Heart left ventricle (tissue), 16 donors: ENCODE measurements around the gene BRIP1. TPM values are rescaled to one million over a fixed set of nuclear protein-coding genes. Genes with fewer than 3 reads are reported as not detected.
"Not testable (repeated sequence)": the region's sequence is repeated elsewhere in the genome, so short reads cannot be mapped to it uniquely, and the experiment has no call there.

Experiments
- ATAC-seq, 4 donors: fragments of 200-7000 bp; cut with Tn5 transposase; one replicate each; pipeline ENCODE4 v1.9.1; 2020 to 2022; ENCODE audit warnings: moderate library complexity in 4 of 4, mild to moderate bottlenecking in 3 of 4, moderate number of reproducible peaks in 1 of 4
- DNase-seq, 5 donors: peaks; one replicate each; pipeline ENCODE4 v3.0.0-alpha.2; 2020
- H3K27ac ChIP-seq, 12 donors: fragments of 200-600 bp; sonication (generic) in 4 of 12; one replicate each; pipeline versions ENCODE4 v1.5.0 to v1.8.0; 2016 to 2022; ENCODE audit warnings: mild to moderate bottlenecking in 2 of 12
- H3K27me3 ChIP-seq, 9 donors: fragments of 200-600 bp; sonication (generic) in 2 of 9; one replicate each; pipeline versions ENCODE4 v1.5.1 to v1.8.0; 2016 to 2022; ENCODE audit warnings: mild to moderate bottlenecking in 3 of 9
- H3K36me3 ChIP-seq, 9 donors: fragments of 200-600 bp; sonication (generic) in 2 of 9; one replicate each; pipeline versions ENCODE4 v1.5.0 to v1.8.0; 2018 to 2022; ENCODE audit warnings: mild to moderate bottlenecking in 2 of 9
- H3K4me1 ChIP-seq, 12 donors: fragments of 200-600 bp; sonication (generic) in 4 of 12; one replicate each; pipeline versions ENCODE4 v1.5.0 to v1.8.0; 2016 to 2022; ENCODE audit warnings: mild to moderate bottlenecking in 3 of 12
- H3K4me3 ChIP-seq, 12 donors: fragments of 200-600 bp; sonication (generic) in 4 of 12; one replicate each; pipeline versions ENCODE4 v1.5.0 to v1.8.0; 2017 to 2022; ENCODE audit warnings: mild to moderate bottlenecking in 9 of 12, moderate library complexity in 4 of 12
- H3K9me3 ChIP-seq, 12 donors: fragments of 200-600 bp; sonication (generic) in 4 of 12; one replicate each; pipeline versions ENCODE4 v1.5.0 to v1.8.0; 2016 to 2022; ENCODE audit warnings: mild to moderate bottlenecking in 1 of 12
- CTCF ChIP-seq, 12 donors: fragments of 200-600 bp; sonication (generic) in 4 of 12; IDR thresholded peaks; one replicate each; pipeline versions ENCODE4 v1.5.0 to v1.8.0; 2018 to 2022; ENCODE audit warnings: antibody characterized with exemption in 12 of 12, mild to moderate bottlenecking in 5 of 12
- POLR2A ChIP-seq, 2 donors: fragments of 450-650 bp; IDR thresholded peaks; one replicate each; pipeline ENCODE4 v1.6.1; 2017; ENCODE audit warnings: antibody characterized with exemption in 2 of 2, mild to moderate bottlenecking in 2 of 2, moderate library complexity in 2 of 2
- WGBS, 4 donors: extraction: QIAGEN DNeasy Blood & Tissue Kit in 2 of 4; methylation state at CpG; one replicate each; pipeline versions ENCODE4 v1.1.5 to v1.1.7; 2013 to 2018; 5-methylcytosine and 5-hydroxymethylcytosine counted together
- intact Hi-C, 10 donors: fragments of 100-400 bp; cut with DNase I; formaldehyde crosslinking; loops; one replicate each; pipeline versions ENCODE4 v1.11.1 to v1.14.2; 2022
- polyA plus RNA-seq, 2 donors: library from polyadenylated mRNA; stranded (reverse); fragments of 200-250 nt; gene quantifications; one replicate each; pipeline ENCODE4 v1.2.3, GENCODE V29; 2013
- total RNA-seq, 9 donors: library from RNA; depleted of rRNA in 2 of 9; stranded (reverse); fragments of >200 nt in 2 of 9; fragmentation: NEBNext Ultra II Directional in 3 of 9; extraction: Animal tissue kit (Norgen Biotek cat#: 25700) in 3 of 9; gene quantifications; one replicate each; pipeline versions ENCODE4 v1.1.0 to v1.2.4, GENCODE V29; 2016 to 2023
- donor health status: ischemic (EF 13 %, LVEDD 7.1; RV severe dilation, severe dysfunction).
- donor health status: healthy with polysubstance abuse.
- donor health status: DM: no; HTN: yes; CAD: no.
- donor health status: DM: no; HTN: no; CAD: no.
- donor health status: ischemic (EF 25% LVEDD 6.9; RV normal size, moderate dysfunction).
- donor health status: ischemic (EF 25% LVEDD 5.7; RV mildly dilated, moderate dysfunction).
- donor health status: healthy.
- donor health status: DM: yes; HTN: yes; CAD: no.
- donor health status: ischemic (EF 35%, LVEDD 5.7; RV mildly dilated, moderate dysfunction).
- donor health status: nonischemic (EF 11% LVEDD 7.7; RV severe dilation, severe dysfunction).
- donor health status: DM: yes; HTN: yes; CAD: no.
- donor health status: PGD.
- donor health status: ischemic (EF 29% LVEDD 5.4; RV normal size, mild dysfunction).
- donor health status: nonischemic (EF 23%, LVEDD 6.1; RV moderate dilation, normal function).

The BRIP1 gene
- total and polyA plus RNA-seq, 11 donors = 0.04 to 2.2 (median 0.12) TPM; not detected in 3

DNA sequence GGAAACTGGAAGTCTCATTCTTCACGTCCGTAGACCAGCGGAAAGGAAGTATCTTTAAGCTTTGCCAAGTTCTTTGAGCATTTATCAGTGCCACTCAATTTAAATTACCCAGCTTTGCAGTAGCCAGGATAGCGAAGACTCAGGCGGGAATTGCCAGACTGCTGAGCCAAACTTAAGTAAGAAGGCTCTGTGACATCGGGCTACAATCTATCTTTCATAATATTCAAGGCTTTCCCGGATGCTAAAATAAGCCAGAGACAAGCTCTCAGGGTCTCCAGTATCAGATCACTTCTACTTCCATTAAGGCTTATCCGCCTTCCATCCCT lies 436 bp upstream of the BRIP1 start:
- TF ChIP-seq CTCF (IDR thresholded peaks at IDR 0.05) = no peak
- no peak for TF ChIP-seq POLR2A (IDR thresholded peaks at IDR 0.05)
- Histone ChIP-seq H3K27me3 (no peaks in the 10 kb centered on the region), H3K4me3 (peak overlapping the region; percentile 55 to 83 (median 70)), H3K36me3 (peaks cover 0 to 27% (median 18%) of the 10 kb centered on the region in 9 donors), H3K4me1 (peaks cover 0 to 15% (median 3%) of the 10 kb centered on the region in 12 donors), H3K9me3 (no peaks in the 10 kb centered on the region), H3K27ac (peak overlapping the region in 11 of 12 donors; percentile 49 to 82 (median 68))
- intact Hi-C loops = loop anchor here in 2 of 10 donors (5.0 to 10.0 kb wide), 2 partner anchors 61 to 204 kb away; partner anchors contain the start of genes INTS2 (in 1 of the 2) and MED13 (in 1 of the 2)
- WGBS, 4 donors = 2 to 3% (median 3%) methylated on average over 8 of the region's 8 CpGs
- DNase-seq (no peak), ATAC-seq (peak; percentile 62 to 69 (median 66))

DNA sequence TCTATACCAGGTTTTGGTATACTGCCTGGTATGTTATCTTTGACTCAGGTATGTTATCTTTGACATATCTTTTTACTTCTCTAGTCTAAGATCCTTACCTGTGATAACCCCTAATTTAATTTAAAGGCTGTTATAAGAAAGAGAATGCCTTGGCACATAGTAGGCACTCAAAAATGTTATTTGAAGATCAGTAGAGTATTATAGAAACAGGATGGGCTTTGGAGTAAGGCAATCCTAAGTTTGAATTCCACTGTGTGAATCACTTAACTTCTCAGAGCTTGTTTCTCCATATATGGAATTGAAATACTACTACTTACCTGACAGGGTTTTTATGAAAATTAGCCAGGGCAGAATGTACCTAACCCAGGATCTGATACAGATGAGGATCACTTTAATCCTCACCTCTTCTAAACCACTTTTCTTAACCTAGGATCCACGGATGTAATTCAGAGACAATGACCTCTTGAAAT lies 1.2 kb downstream of the BRIP1 start:
- H3K27me3 ChIP-seq = no peaks in the 10 kb centered on the region
- ATAC-seq = no peak
- H3K4me1 ChIP-seq = peaks cover 0 to 15% (median 3%) of the 10 kb centered on the region in 12 donors
- H3K9me3 ChIP-seq = no peaks in the 10 kb centered on the region
- TF ChIP-seq POLR2A (IDR thresholded peaks at IDR 0.05) (no peak), CTCF (IDR thresholded peaks at IDR 0.05) (no peak)
- H3K27ac ChIP-seq = no peak overlapping the region
- DNase-seq = no peak
- H3K36me3 ChIP-seq = peaks cover 0 to 10% (median 2%) of the 10 kb centered on the region in 9 donors
- intact Hi-C loops = loop anchor here in 2 of 10 donors (5.0 to 10.0 kb wide), 2 partner anchors 63 to 205 kb away; partner anchors contain the start of genes INTS2 (in 1 of the 2) and MED13 (in 1 of the 2)
- 34 to 54% (median 38%) methylated on average over 1 of the region's 1 CpG for WGBS, 4 donors
- H3K4me3 ChIP-seq = peak overlapping the region in 1 of 12 donors; percentile 72

GRCh38 chr17:61860397-61860796 lies 2.9 kb downstream of the BRIP1 start:
- H3K4me1 ChIP-seq = peaks cover 0 to 15% (median 3%) of the 10 kb centered on the region in 12 donors
- WGBS, 4 donors = 92 to 96% (median 94%) methylated on average over 10 of the region's 10 CpGs
- ATAC-seq, H3K4me3 ChIP-seq, DNase-seq, H3K36me3 ChIP-seq, H3K27ac ChIP-seq, H3K9me3 ChIP-seq, H3K27me3 ChIP-seq: not testable (repeated sequence)
- intact Hi-C loops = loop anchor here in 2 of 10 donors (5.0 to 10.0 kb wide), 2 partner anchors 64 to 207 kb away; partner anchors contain the start of genes INTS2 (in 1 of the 2) and MED13 (in 1 of the 2)

- Histone ChIP-seq H3K27ac (no peak overlapping the region), H3K36me3 (no peaks in the 10 kb centered on the region), H3K4me3 (no peak overlapping the region), H3K9me3 (no peaks in the 10 kb centered on the region), H3K27me3 (no peaks in the 10 kb centered on the region), H3K4me1 (no peaks in the 10 kb centered on the region)
- ATAC-seq (no peak), DNase-seq (no peak)
- 93 to 100% (median 96%) methylated on average over 1 of the region's 1 CpG for WGBS, 4 donors
- TF ChIP-seq CTCF (IDR thresholded peaks at IDR 0.05) (no peak), POLR2A (IDR thresholded peaks at IDR 0.05) (no peak)
- intact Hi-C loops = no loop called here
These were observed 7.3 kb downstream of the BRIP1 start for GRCh38 chr17:61856035-61856434.

- H3K4me1 ChIP-seq = no peaks in the 10 kb centered on the region
- no peaks in the 10 kb centered on the region for H3K9me3 ChIP-seq
- H3K4me3 ChIP-seq = no peak overlapping the region
- DNase-seq (no peak), ATAC-seq (no peak)
- TF ChIP-seq POLR2A (IDR thresholded peaks at IDR 0.05) = no peak
- TF ChIP-seq CTCF (IDR thresholded peaks at IDR 0.05) = no peak
- 95 to 98% (median 97%) methylated on average over 2 of the region's 2 CpGs for WGBS, 4 donors
- intact Hi-C loops = no loop called here
- H3K27ac ChIP-seq = no peak overlapping the region
- H3K27me3 ChIP-seq = no peaks in the 10 kb centered on the region
- H3K36me3 ChIP-seq = no peaks in the 10 kb centered on the region
These were observed 10.5 kb downstream of the BRIP1 start for GRCh38 chr17:61852857-61853256.
